Smooth muscle cell (in vitro differentiated cells): ENCODE measurements around the gene MAMDC2. TPM values are rescaled to one million over a fixed set of nuclear protein-coding genes. Genes with fewer than 3 reads are reported as not detected.

Experiments used
- DNase-seq: peaks from one replicate; lab custom pipeline; 2025; ENCODE audit not compliant: unreplicated experiment; lab: John Stamatoyannopoulos, UW
- H2AFZ ChIP-seq: fragments of 200-600 bp; sonication (generic); 2 replicates; pipeline ENCODE4 v1.6.0; 2016; ENCODE audit warnings: antibody characterized with exemption, low read depth, mild to moderate bottlenecking
- H3F3A ChIP-seq: fragments of 200-600 bp; sonication (generic); 2 replicates; pipeline ENCODE4 v1.6.0; 2017; ENCODE audit warnings: antibody characterized with exemption, low read depth
- H3K27ac ChIP-seq: fragments of 200-600 bp; sonication (generic); 2 replicates; pipeline ENCODE4 v1.5.1; 2016; ENCODE audit warnings: low read depth, mild to moderate bottlenecking
- H3K27me3 ChIP-seq: fragments of 200-600 bp; sonication (generic); 2 replicates; pipeline ENCODE4 v1.6.1; 2016; ENCODE audit warnings: low read depth, mild to moderate bottlenecking
- H3K36me3 ChIP-seq: fragments of 200-600 bp; sonication (generic); 2 replicates; pipeline ENCODE4 v1.5.1; 2016; ENCODE audit warnings: low read depth
- H3K4me1 ChIP-seq: fragments of 200-600 bp; sonication (generic); 2 replicates; pipeline ENCODE4 v1.5.1; 2016; ENCODE audit warnings: low read depth
- H3K4me2 ChIP-seq: fragments of 200-600 bp; sonication (generic); 2 replicates; pipeline ENCODE4 v1.6.0; 2016; ENCODE audit warnings: mild to moderate bottlenecking
- H3K4me3 ChIP-seq: fragments of 200-600 bp; sonication (generic); 2 replicates; pipeline ENCODE4 v1.5.1; 2016; ENCODE audit warnings: mild to moderate bottlenecking
- H3K79me2 ChIP-seq: fragments of 200-600 bp; sonication (generic); 2 replicates; pipeline ENCODE4 v1.6.0; 2016; ENCODE audit warnings: low read depth, mild to moderate bottlenecking
- H3K9ac ChIP-seq: fragments of 200-600 bp; sonication (generic); 2 replicates; pipeline ENCODE4 v1.6.0; 2016; ENCODE audit warnings: low read depth
- H3K9me3 ChIP-seq: fragments of 200-600 bp; sonication (generic); replicated peaks from 2 replicates; pipeline ENCODE4 v1.5.1; 2016; ENCODE audit warnings: low read depth
- H4K20me1 ChIP-seq: fragments of 200-600 bp; sonication (generic); 2 replicates; pipeline ENCODE4 v1.6.0; 2016; ENCODE audit warnings: low read depth
- WGBS: methylation state at CpG from one replicate; pipeline ENCODE4 v1.1.7; 2016; ENCODE audit warnings: low lambda C conversion rate; 5-methylcytosine and 5-hydroxymethylcytosine counted together
- polyA plus RNA-seq: library from polyadenylated mRNA; unstranded; fragments of >200 nt; fragmentation: Nextera tagmentation; extraction: Ambion mirVana; gene quantifications from 2 replicates; pipeline ENCODE4 v1.2.1, GENCODE V29; 2016
- total RNA-seq: library from RNA; depleted of rRNA; stranded (reverse); fragments of >200 nt; gene quantifications from 2 replicates; pipeline ENCODE4 v1.2.3, GENCODE V29; 2014
- TF ChIP-seq, protein P1 (sequence below): fragments of 200-600 bp; sonication (generic); IDR thresholded peaks from 2 replicates; pipeline ENCODE4 v1.5.1; 2017; ENCODE audit warnings: borderline replicate concordance, mild to moderate bottlenecking, antibody characterized with exemption; ENCODE audit not compliant: insufficient read depth, poor library complexity, severe bottlenecking

Gene MAMDC2
- total and polyA plus RNA-seq, 2 experiments from 2014 or later: 8.2 to 13.0 TPM

DNA sequence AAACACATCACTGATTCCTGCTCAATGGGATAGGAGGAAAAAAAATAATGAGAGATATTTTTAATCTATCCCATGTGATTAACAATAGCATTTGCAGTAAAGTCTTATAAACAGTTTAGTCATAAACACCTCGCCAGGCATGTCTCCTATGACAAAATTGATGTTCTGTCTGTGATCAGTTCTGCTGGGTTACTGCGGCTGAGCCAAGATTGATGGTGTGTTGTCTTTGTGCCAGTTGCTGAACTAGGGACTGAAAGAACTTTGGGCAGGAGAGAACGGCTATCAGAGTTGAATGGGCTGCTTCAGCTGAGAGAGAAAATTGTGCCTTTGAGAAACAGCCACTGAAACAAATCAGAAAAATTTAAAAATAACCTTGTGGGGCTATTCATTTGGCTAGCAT is 37.3 kb upstream of the MAMDC2 start:
- TF ChIP-seq, protein P1, sequence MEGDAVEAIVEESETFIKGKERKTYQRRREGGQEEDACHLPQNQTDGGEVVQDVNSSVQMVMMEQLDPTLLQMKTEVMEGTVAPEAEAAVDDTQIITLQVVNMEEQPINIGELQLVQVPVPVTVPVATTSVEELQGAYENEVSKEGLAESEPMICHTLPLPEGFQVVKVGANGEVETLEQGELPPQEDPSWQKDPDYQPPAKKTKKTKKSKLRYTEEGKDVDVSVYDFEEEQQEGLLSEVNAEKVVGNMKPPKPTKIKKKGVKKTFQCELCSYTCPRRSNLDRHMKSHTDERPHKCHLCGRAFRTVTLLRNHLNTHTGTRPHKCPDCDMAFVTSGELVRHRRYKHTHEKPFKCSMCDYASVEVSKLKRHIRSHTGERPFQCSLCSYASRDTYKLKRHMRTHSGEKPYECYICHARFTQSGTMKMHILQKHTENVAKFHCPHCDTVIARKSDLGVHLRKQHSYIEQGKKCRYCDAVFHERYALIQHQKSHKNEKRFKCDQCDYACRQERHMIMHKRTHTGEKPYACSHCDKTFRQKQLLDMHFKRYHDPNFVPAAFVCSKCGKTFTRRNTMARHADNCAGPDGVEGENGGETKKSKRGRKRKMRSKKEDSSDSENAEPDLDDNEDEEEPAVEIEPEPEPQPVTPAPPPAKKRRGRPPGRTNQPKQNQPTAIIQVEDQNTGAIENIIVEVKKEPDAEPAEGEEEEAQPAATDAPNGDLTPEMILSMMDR: no peak
- Histone ChIP-seq H3K4me2 (no peak overlapping the region), H3F3A (no peaks in the 10 kb centered on the region), H2AFZ (no peak overlapping the region), H4K20me1 (no peaks in the 10 kb centered on the region), H3K36me3 (no peaks in the 10 kb centered on the region), H3K27ac (no peak overlapping the region), H3K9ac (no peak overlapping the region), H3K4me1 (no peaks in the 10 kb centered on the region), H3K9me3 (no peaks in the 10 kb centered on the region), H3K4me3 (no peak overlapping the region), H3K79me2 (no peaks in the 10 kb centered on the region), H3K27me3 (no peaks in the 10 kb centered on the region)
- no peak for DNase-seq
- 76% methylated on average over 3 of the region's 3 CpGs for WGBS

DNA sequence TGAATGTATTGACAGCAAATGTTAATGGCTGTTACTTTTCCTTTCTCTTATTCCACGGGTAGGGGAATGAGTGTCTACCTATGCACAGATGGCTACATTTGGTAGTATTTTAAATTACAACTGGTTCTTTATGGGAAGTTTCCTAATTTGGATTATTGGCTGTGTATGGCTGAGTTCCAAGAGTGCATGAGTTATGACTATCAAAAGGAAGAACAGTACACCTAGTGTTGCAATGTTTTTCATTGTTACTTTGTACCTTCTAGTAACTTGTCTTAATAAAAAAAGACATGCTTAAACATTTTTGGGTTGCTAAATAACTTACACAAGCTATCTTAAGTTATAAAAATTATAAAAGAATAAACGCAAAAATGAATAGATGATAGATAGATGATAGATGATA is 35.8 kb upstream of the MAMDC2 start:
- H3F3A ChIP-seq: no peaks in the 10 kb centered on the region
- H3K4me2 ChIP-seq: no peak overlapping the region
- H3K79me2 ChIP-seq: no peaks in the 10 kb centered on the region
- H3K27me3 ChIP-seq: no peaks in the 10 kb centered on the region
- no peak overlapping the region for H3K27ac ChIP-seq
- no peaks in the 10 kb centered on the region for H4K20me1 ChIP-seq
- no peak overlapping the region for H2AFZ ChIP-seq
- 86% methylated on average over 2 of the region's 2 CpGs for WGBS
- no peaks in the 10 kb centered on the region for H3K9me3 ChIP-seq
- H3K36me3 ChIP-seq: no peaks in the 10 kb centered on the region
- DNase-seq: no peak
- no peak overlapping the region for H3K9ac ChIP-seq
- TF ChIP-seq, protein P1: no peak
- no peak overlapping the region for H3K4me3 ChIP-seq
- H3K4me1 ChIP-seq: no peaks in the 10 kb centered on the region

DNA sequence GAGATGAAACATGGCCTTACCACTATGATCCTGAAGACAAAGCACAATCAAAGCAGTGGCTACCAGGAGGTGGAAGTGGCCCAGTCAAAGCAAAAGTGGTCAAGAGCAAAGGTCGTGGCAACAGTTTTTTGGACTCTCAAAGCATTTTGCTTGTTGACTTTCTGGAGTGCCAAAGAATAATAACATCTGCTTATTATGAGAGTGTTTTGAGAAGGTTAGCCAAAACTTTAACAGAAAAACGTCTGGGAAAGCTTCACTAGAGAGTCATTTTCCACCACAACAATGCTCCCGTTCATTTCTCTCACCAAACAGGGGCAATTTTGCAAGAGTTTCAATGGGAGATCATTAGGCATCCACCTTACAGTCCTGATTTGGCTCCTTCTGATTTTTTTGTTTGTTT is 33.6 kb upstream of the MAMDC2 start:
- H3K9me3 ChIP-seq: no peaks in the 10 kb centered on the region
- H3K9ac ChIP-seq: no peak overlapping the region
- no peaks in the 10 kb centered on the region for H3K79me2 ChIP-seq
- no peaks in the 10 kb centered on the region for H3K27me3 ChIP-seq
- 63% methylated on average over 3 of the region's 3 CpGs for WGBS
- no peak overlapping the region for H3K4me3 ChIP-seq
- H3K27ac ChIP-seq: no peak overlapping the region
- DNase-seq: no peak
- TF ChIP-seq, protein P1: no peak
- no peaks in the 10 kb centered on the region for H3K36me3 ChIP-seq
- H2AFZ ChIP-seq: no peak overlapping the region
- H4K20me1 ChIP-seq: no peaks in the 10 kb centered on the region
- no peaks in the 10 kb centered on the region for H3F3A ChIP-seq
- no peaks in the 10 kb centered on the region for H3K4me1 ChIP-seq
- H3K4me2 ChIP-seq: no peak overlapping the region

DNA sequence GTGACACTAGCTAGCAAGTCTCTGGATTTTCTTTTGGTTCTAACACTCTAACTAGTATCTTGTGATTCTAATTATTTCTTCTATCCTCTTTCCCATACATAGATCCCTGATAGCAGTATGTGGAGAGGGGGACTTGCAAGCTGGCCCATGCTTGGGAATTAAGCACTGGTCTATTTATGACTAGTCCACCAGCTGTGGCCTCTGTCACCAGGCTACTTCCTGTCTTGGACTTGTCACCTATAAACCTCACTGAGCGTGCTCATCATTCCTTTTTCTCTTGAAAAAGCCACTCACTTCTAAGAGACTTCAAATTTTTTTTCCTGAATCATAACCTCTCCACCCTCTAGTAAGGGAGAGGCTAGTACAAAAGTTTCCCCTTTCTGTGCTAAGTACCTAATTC is 32.3 kb upstream of the MAMDC2 start:
- Histone ChIP-seq H3K4me1 (no peaks in the 10 kb centered on the region), H2AFZ (no peak overlapping the region), H3K27ac (peak overlapping the region; percentile 7), H3K27me3 (no peaks in the 10 kb centered on the region), H3K9ac (no peak overlapping the region), H3K4me2 (no peak overlapping the region), H3K36me3 (no peaks in the 10 kb centered on the region), H3K9me3 (no peaks in the 10 kb centered on the region), H3F3A (no peaks in the 10 kb centered on the region), H3K4me3 (no peak overlapping the region), H3K79me2 (no peaks in the 10 kb centered on the region), H4K20me1 (no peaks in the 10 kb centered on the region)
- WGBS: 53% methylated on average over 1 of the region's 1 CpG
- TF ChIP-seq, protein P1: no peak
- no peak for DNase-seq
